ENCODE data around the gene AFAP1L1. TPM values are rescaled to one million over a fixed set of nuclear protein-coding genes. Genes with fewer than 3 reads are reported as not detected.

The AFAP1L1 gene
- total RNA-seq, 1 donor from 2014 or later = 24.7 TPM

DNA sequence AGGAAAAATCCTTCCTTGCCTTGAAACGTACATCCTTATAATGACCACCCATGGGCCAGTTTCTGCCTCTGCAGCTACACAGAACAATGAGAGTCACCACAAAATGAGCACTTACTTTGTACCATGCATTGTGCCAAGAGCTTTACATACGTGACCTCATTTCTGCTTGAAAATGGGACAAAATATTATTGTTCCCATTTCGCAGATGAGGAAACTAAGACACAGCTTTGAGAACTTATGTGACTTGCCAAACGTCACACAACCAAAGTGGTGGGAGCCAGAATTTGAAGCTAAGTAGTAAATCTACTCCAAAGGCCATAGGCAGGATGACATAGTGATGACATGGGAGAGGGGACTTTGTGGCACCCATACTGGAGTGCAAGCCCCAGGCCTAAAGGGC is 38.8 kb downstream of the AFAP1L1 start:
- intact Hi-C loops (cut with DNase I) = no loop called here
- TF ChIP-seq, protein P1, sequence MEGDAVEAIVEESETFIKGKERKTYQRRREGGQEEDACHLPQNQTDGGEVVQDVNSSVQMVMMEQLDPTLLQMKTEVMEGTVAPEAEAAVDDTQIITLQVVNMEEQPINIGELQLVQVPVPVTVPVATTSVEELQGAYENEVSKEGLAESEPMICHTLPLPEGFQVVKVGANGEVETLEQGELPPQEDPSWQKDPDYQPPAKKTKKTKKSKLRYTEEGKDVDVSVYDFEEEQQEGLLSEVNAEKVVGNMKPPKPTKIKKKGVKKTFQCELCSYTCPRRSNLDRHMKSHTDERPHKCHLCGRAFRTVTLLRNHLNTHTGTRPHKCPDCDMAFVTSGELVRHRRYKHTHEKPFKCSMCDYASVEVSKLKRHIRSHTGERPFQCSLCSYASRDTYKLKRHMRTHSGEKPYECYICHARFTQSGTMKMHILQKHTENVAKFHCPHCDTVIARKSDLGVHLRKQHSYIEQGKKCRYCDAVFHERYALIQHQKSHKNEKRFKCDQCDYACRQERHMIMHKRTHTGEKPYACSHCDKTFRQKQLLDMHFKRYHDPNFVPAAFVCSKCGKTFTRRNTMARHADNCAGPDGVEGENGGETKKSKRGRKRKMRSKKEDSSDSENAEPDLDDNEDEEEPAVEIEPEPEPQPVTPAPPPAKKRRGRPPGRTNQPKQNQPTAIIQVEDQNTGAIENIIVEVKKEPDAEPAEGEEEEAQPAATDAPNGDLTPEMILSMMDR (IDR thresholded peaks at IDR 0.05) = no peak
- Histone ChIP-seq H3K9me3 (no peaks in the 10 kb centered on the region), H3K27me3 (no peaks in the 10 kb centered on the region), H3K27ac (no peak overlapping the region), H3K4me1 (no peaks in the 10 kb centered on the region), H3K36me3 (no peaks in the 10 kb centered on the region), H3K4me3 (no peak overlapping the region)
- no peak for DNase-seq (ENCODE audit: low spot score in 2 of 2)

DNA sequence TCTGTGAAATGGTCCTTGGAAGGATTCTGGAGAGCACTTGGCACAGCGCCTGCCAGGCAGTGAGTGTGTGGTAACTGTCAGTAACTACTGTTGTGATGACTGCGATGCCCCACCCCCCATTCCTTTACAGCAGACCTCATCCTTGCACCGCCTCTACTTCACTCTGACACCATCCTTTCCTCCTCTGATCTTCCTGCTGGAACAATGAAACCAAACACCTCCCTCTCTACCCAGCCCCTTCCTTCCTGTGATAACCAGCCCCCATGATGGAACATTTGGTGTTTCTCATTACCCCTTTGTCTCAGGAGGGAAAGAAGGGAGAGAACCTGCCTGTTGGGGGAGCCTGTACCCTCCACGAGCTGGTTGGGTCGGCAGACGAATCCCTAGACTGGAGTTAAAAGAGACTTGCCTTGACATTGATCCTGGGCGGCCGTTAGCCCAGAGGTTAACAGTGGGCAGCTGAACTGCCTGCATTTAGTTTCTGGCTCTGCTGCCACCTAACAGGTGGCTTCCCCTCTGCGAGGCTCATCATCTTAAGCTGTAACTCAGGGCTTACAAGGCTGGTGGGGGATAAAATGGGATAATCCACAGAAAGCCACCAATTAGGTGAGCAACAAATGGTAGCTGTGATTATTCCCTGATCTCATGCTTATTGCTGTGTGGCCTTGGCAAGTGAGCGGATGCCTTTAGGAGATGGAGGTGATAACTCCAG is 39.4 kb downstream of the AFAP1L1 start:
- no peak overlapping the region for H3K4me3 ChIP-seq
- H3K4me1 ChIP-seq = no peaks in the 10 kb centered on the region
- intact Hi-C loops (cut with DNase I) = no loop called here
- no peaks in the 10 kb centered on the region for H3K27me3 ChIP-seq
- H3K27ac ChIP-seq = no peak overlapping the region
- no peaks in the 10 kb centered on the region for H3K36me3 ChIP-seq
- DNase-seq (ENCODE audit: low spot score in 2 of 2) = no peak
- TF ChIP-seq, protein P1 (IDR thresholded peaks at IDR 0.05) = no peak
- H3K9me3 ChIP-seq = no peaks in the 10 kb centered on the region

DNA sequence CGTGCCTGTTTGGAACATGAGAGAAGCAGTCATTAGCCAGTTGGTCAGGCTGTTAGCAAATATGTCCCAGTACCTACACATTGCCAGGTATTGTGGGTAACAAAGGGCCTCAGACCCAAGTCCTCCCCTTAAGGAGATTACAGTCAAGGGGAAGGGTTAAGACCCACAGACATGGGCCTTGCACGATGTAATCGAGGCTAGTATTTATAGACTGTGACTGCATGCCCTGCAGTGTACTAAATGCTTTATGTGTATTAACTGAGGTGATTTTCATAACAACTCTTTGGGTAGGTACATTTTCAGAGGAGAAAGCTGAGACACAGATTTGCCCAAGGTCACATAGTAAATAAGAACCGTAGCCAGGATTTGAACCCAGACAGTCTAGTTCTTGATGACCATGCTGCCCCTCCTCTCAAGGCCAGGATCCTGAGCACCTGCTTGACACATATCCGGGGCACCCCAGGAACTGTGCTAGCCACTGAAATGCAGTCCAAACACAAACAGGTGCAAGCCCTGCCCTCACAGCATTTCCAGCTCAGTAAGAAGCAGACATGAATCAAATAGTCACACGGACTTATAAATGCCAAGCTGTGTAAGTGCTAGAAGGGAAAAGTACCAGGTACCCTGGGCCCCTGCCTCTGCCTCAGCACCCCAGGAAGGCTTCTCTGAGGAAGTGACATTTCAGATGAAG is 41.6 kb downstream of the AFAP1L1 start:
- Histone ChIP-seq H3K9me3 (no peaks in the 10 kb centered on the region), H3K4me1 (no peaks in the 10 kb centered on the region), H3K36me3 (no peaks in the 10 kb centered on the region), H3K27me3 (no peaks in the 10 kb centered on the region), H3K4me3 (no peak overlapping the region), H3K27ac (no peak overlapping the region)
- no peak for DNase-seq (ENCODE audit: low spot score in 2 of 2)
- intact Hi-C loops (cut with DNase I) = no loop called here
- TF ChIP-seq, protein P1 (IDR thresholded peaks at IDR 0.05) = no peak

DNA sequence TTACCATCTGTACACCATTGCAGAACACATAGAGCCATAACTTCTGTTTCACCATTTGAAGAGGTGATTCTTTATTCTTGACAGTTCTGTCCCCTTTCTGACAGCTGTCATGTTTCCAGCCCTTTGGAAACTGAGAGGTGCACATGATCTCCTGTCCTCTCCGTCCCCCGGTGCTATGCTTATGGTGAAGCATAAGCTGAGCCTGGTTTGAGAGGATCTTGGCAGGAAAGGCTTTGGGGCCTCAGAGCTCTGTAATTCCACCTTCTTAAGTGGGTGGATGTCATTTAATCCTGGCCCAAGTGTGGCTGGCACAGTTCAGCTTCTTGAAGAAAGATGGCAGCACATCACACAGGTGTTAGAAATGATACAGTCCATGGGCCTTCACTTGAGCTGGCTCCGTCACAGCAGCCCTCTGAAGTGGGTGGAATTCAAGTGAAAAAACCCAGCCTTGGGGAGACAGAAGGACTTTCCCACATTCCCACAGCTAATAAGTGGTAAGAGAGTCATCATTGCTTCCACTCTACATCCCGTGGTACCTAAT is 43.0 kb downstream of the AFAP1L1 start:
- H3K27me3 ChIP-seq = no peaks in the 10 kb centered on the region
- no peak overlapping the region for H3K4me3 ChIP-seq
- H3K36me3 ChIP-seq = no peaks in the 10 kb centered on the region
- H3K27ac ChIP-seq = no peak overlapping the region
- intact Hi-C loops (cut with DNase I) = loop anchor here (5.0 kb wide), 1 partner anchor 303 kb away; no protein-coding TSS in a partner anchor
- no peak for DNase-seq (ENCODE audit: low spot score in 2 of 2)
- TF ChIP-seq, protein P1 (IDR thresholded peaks at IDR 0.05) = no peak
- H3K9me3 ChIP-seq = no peaks in the 10 kb centered on the region
- no peaks in the 10 kb centered on the region for H3K4me1 ChIP-seq

DNA sequence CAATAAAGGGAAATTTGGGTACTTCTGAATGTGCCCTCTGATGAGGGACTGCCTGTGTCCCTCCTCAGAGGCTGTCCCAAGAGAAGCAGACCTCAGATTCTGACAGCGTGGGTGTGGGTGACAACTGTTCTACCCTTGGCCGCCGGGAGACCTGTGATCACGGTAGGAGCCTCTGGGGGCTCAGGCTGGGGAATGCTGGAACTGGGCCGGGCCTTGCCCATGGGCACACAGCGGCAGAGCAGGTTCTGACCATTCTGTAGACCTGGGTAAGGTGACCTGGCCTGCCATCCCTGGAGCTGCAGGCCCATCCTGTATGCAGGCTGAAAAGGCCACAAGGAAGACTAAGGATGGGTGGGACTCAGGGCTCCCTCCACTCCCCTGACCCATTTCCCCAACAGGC is 44.1 kb downstream of the AFAP1L1 start:
- Histone ChIP-seq H3K36me3 (no peaks in the 10 kb centered on the region), H3K4me3 (no peak overlapping the region), H3K27ac (no peak overlapping the region), H3K4me1 (peaks cover 0 to 4% of the 10 kb centered on the region in 2 donors), H3K27me3 (no peaks in the 10 kb centered on the region), H3K9me3 (no peaks in the 10 kb centered on the region)
- DNase-seq (ENCODE audit: low spot score in 2 of 2) = no peak
- intact Hi-C loops (cut with DNase I) = loop anchor here (5.0 kb wide), 1 partner anchor 302 kb away; no protein-coding TSS in a partner anchor
- TF ChIP-seq, protein P1 (IDR thresholded peaks at IDR 0.05) = no peak
